AG04450 (cell line): ENCODE measurements around the gene MYADML2. TPM values are rescaled to one million over a fixed set of nuclear protein-coding genes. Genes with fewer than 3 reads are reported as not detected.
A peak's percentile ranks its signal among the peaks of the same experiment; 100 is the strongest.

Experiments
- CTCF ChIA-PET: fragments of 300-600, 350-600 bp; formaldehyde crosslinking; extraction: SDS; loops from one replicate; lab custom pipeline; 2022; ENCODE audit warnings: antibody characterized with exemption, inconsistent platforms; lab: Charles Lee
- POLR2A ChIA-PET: fragments of 350-600 bp; formaldehyde crosslinking; extraction: SDS; loops from one replicate; lab custom pipeline; 2021; ENCODE audit warnings: antibody characterized with exemption, inconsistent platforms; lab: Yijun Ruan, JAX
- DNase-seq: peaks from one replicate; pipeline ENCODE4 v3.0.0-alpha.2; 2011; ENCODE audit warnings: low read depth, low spot score
- H3K27ac ChIP-seq: one replicate; pipeline ENCODE4 v1.5.1; 2012; ENCODE audit warnings: low read depth, low read length, control low read depth
- H3K27me3 ChIP-seq: one replicate; pipeline ENCODE4 v1.6.0; 2012; ENCODE audit warnings: low read length; ENCODE audit not compliant: control insufficient read depth, insufficient read depth
- H3K4me3 ChIP-seq: 2 replicates; pipeline ENCODE4 v1.5.1; 2011; ENCODE audit warnings: mild to moderate bottlenecking, low read depth, low read length, control low read depth
- H3K9me3 ChIP-seq: 2 replicates; pipeline ENCODE4 v1.5.1; 2012; ENCODE audit warnings: low read length; ENCODE audit not compliant: control insufficient read depth, insufficient read depth
- polyA plus RNA-seq: library from polyadenylated mRNA; depleted of rRNA; stranded (reverse); fragments of >200 nt; gene quantifications from 2 replicates; pipeline ENCODE4 v1.2.3, GENCODE V29; 2011
- TF ChIP-seq, protein P1 (sequence below): IDR thresholded peaks from 2 replicates; pipeline ENCODE4 v1.5.1; 2011; ENCODE audit warnings: low read depth, low read length, control low read depth, inconsistent platforms

MYADML2 gene
- polyA plus RNA-seq, 1 experiment: not detected

DNA sequence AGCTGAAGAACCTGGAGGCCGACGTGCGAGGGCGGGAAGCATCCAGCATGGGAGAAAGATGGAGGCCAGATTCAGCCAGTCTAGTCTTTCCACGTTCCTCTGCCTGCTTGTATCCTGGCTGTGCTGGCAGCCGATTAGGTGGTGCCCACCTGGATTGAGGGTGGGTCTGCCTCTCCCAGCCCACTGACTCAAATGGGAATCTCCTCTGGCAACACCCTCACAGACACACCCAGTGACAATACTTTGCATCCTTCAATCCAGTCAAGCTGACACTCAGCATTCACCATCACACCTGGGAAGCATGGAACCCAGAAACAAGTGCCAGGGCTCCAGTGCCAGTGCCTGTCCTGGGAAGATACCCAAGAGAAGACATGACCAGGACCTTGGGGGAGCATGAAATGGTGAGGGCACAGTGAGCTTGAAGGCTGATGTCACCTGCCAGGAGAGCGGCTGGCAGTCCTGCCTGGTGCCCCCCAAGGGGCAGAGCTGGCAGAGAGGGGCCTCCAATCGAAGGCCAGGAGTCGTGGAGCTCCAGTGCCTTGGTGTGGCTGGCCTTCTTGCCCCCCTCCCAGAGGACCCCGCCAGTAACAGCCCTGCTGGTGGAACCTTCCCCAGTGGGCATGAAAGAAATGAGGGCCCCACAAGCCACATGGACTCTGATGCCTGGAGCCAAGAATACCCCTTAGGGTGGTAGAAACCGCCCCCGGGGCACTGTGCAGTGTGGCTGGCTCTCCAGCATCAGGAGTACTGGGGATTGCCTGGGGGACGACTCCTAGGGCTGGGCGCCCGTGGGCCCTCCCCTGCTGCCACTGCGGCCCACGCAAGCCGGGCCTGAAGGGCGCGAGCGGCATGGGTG is 45.6 kb downstream of the MYADML2 start:
- TF ChIP-seq, protein P1, sequence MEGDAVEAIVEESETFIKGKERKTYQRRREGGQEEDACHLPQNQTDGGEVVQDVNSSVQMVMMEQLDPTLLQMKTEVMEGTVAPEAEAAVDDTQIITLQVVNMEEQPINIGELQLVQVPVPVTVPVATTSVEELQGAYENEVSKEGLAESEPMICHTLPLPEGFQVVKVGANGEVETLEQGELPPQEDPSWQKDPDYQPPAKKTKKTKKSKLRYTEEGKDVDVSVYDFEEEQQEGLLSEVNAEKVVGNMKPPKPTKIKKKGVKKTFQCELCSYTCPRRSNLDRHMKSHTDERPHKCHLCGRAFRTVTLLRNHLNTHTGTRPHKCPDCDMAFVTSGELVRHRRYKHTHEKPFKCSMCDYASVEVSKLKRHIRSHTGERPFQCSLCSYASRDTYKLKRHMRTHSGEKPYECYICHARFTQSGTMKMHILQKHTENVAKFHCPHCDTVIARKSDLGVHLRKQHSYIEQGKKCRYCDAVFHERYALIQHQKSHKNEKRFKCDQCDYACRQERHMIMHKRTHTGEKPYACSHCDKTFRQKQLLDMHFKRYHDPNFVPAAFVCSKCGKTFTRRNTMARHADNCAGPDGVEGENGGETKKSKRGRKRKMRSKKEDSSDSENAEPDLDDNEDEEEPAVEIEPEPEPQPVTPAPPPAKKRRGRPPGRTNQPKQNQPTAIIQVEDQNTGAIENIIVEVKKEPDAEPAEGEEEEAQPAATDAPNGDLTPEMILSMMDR: no peak
- DNase-seq: no peak
- ChIA-PET CTCF (interaction anchor here (0.6 kb wide), 1 partner anchor 9 kb away, joined by 3 read pairs; no protein-coding TSS in a partner anchor), POLR2A (no interaction called here)
- no peaks in the 10 kb centered on the region for H3K27me3 ChIP-seq
- H3K9me3 ChIP-seq: no peaks in the 10 kb centered on the region
- peak overlapping the region; percentile 35 for H3K4me3 ChIP-seq
- no peak overlapping the region for H3K27ac ChIP-seq

DNA sequence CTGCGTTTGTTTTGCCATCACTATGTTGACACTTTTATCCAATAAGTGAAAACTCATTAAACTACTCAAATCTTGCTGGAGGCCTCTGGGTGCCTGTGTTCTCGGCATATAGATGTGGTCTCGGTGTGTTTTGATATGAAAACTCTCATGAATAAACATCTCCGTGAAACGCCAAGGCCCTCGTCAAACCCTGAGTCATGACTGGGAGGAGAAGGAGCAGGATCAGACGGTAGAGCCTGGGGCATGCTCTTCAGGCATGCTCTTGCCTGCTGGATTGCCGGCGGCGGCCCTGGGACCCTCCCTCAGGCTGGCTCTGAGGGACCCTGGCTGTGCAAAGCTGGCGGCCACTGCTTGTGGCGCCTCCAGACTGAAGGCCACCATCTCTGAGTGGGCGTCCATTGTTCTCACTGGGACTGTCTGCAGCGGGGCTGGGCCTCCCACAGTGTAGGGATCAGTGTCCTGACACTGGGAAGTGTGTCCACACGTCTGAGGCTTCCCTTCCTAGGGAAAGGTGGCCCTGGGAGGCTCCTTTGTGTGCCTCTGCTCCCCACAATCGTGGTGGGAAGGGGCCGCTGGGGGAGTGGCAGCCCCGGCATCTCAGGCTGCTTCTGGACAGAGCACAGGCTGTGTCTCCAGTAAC is 46.7 kb downstream of the MYADML2 start:
- ChIA-PET CTCF (no interaction called here), POLR2A (no interaction called here)
- Histone ChIP-seq H3K27me3 (no peaks in the 10 kb centered on the region), H3K27ac (no peak overlapping the region), H3K9me3 (no peaks in the 10 kb centered on the region), H3K4me3 (no peak overlapping the region)
- TF ChIP-seq, protein P1: no peak
- no peak for DNase-seq

DNA sequence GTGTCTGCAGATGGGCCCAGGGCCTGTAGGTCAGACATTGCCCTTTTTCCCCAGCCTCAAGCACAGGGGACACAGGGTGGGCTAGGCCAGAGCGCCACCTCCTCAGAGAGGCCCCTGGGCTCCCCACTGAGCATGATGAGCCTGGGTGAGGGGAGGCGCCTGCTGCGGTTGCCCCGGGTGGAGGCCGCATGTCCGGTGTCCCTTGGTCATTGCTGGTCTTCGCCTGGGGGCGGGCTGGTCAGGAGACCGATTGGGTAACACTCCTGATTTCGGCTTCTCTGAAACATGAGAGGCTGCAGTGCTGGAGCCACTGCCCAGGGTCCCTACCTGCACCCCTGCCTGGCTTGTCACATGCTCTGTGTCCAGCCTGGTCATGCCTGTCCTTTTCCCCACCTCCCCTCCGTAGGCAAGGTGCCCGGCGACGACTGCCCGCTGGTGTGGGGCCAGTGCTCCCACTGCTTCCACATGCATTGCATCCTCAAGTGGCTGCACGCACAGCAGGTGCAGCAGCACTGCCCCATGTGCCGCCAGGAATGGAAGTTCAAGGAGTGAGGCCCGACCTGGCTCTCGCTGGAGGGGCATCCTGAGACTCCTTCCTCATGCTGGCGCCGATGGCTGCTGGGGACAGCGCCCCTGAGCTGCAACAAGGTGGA is 47.4 kb downstream of the MYADML2 start:
- CTCF ChIA-PET: no interaction called here
- no peak overlapping the region for H3K4me3 ChIP-seq
- no peaks in the 10 kb centered on the region for H3K27me3 ChIP-seq
- H3K9me3 ChIP-seq: no peaks in the 10 kb centered on the region
- no peak overlapping the region for H3K27ac ChIP-seq
- TF ChIP-seq, protein P1: no peak
- POLR2A ChIA-PET: no interaction called here
- no peak for DNase-seq

DNA sequence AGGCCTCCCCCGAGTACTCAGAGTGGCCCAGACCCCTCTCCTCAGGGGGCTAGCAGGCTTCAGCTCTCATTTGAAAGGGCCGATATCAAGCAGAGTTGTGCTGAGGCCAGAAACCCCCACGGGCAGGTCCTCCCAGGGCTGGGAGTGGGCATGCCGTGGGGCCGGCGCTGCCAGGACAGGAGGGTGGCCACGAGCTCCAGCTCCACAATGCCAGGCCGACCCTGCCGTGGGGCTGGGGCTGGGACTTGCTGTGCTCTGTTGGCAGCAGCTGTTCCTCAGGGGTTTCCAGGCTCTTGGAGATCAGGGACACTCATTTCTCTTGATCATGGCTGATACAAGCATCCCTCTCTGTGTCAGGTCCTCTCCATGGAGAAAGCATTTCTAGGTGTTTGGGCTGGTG is 48.1 kb downstream of the MYADML2 start:
- TF ChIP-seq, protein P1: no peak
- CTCF ChIA-PET: no interaction called here
- no peak overlapping the region for H3K4me3 ChIP-seq
- H3K27ac ChIP-seq: no peak overlapping the region
- H3K27me3 ChIP-seq: no peaks in the 10 kb centered on the region
- POLR2A ChIA-PET: no interaction called here
- DNase-seq: no peak
- no peaks in the 10 kb centered on the region for H3K9me3 ChIP-seq
